Fibroblast of peridontal ligament (primary cell): ENCODE results near the gene RNF111.

Experiments used
- DNase-seq: peaks from one replicate; pipeline ENCODE4 v3.0.0-alpha.2; 2010; ENCODE audit errors: extremely low read depth

RNF111 gene

GRCh38 chr15:59133929-59134427 lies 146.5 kb downstream of the RNF111 start:
- DNase-seq, result no peak

- DNase-seq, result no peak
Measured at GRCh38 chr15:59137566-59137965, 150.1 kb downstream of the RNF111 start.

- DNase-seq, result peak; percentile 23
Measured at GRCh38 chr15:59138243-59138642, 150.8 kb downstream of the RNF111 start.

GRCh38 chr15:59140422-59141226 lies 153.2 kb downstream of the RNF111 start:
- DNase-seq, result no peak

GRCh38 chr15:59143281-59143680 lies 155.8 kb downstream of the RNF111 start:
- no peak for DNase-seq

GRCh38 chr15:59144594-59144993 lies 157.1 kb downstream of the RNF111 start:
- DNase-seq, result peak; percentile 39
